Measurements from ENCODE around the gene UNC5C.

GRCh38 chr4:95535180-95535579 lies 13.6 kb downstream of the UNC5C start:
- TF ChIP-seq CTCF (conservative IDR thresholded peaks at IDR 0.05; ENCODE audit: low read depth, low read length), result no peak
- no peak for TF ChIP-seq EZH2 (IDR thresholded peaks at IDR 0.05; ENCODE audit: borderline replicate concordance, low read depth, low read length, poor library complexity, severe bottlenecking)
